CD4-positive, alpha-beta T cell treated with Interleukin-6 for 4 hours (primary cell): Measurements from ENCODE around the gene PSKH1.
A peak's percentile ranks its signal among the peaks of the same experiment; 100 is the strongest.
"Not testable (repeated sequence)": the region's sequence is repeated elsewhere in the genome, so short reads cannot be mapped to it uniquely, and the experiment has no call there.

Source experiments
- DNase-seq: peaks from one replicate; pipeline ENCODE4 v3.0.0-alpha.2; 2020; ENCODE audit warnings: mixed read lengths

PSKH1 gene

GRCh38 chr16:67927131-67927941 is 34.3 kb downstream of the PSKH1 start:
- no peak for DNase-seq

GRCh38 chr16:67928147-67928546 is 35.1 kb downstream of the PSKH1 start:
- DNase-seq, result no peak

DNA sequence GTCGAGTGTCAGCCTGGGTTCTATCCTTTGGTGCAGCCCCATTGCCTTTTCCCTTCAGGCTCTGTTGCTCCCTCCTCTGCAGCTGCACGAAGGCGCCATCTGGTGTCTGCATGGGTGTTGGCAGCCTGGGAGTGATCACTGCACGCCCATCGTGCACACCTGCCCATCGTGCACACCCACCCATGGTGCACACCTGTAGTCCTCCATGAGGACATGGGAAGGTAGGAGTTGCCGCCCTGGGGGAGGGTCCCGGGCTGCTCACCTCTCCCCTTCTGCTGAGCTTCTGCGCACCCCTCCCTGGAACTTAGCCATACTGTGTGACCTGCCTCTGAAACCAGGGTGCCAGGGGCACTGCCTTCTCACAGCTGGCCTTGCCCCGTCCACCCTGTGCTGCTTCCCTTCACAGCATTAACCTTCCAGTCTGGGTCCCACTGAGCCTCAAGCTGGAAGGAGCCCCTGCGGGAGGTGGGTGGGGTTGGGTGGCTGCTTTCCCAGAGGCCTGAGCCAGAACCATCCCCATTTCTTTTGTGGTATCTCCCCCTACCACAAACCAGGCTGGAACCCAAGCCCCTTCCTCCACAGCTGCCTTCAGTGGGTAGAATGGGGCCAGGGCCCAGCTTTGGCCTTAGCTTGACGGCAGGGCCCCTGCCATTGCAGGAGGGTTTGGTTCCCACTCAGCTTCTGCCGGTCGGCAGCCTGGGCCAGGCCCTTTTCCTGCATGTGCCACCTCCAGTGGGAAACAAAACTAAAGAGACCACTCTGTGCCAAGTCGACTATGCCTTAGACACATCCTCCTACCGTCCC is 35.7 kb downstream of the PSKH1 start:
- DNase-seq, result peak; percentile 81

DNA sequence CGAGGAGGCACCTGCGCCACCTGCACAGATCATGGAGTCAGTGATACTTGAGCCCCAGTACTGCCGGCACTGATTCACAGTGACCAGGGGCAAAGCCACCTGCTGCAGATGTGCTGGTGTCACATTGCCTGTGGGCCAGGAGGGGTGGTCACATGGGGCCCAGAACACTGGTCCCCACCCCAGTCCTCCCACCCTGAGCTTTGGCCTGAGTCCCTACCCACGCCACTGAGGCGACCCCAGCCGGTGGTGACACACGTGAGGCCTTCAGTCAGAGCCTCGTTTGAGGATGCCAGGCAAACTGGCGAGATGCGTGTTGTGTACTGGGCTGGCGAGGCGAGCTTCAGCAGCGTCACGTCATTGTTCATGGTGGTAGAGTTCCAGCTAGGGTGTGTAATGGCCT is 37.1 kb downstream of the PSKH1 start:
- no peak for DNase-seq

DNA sequence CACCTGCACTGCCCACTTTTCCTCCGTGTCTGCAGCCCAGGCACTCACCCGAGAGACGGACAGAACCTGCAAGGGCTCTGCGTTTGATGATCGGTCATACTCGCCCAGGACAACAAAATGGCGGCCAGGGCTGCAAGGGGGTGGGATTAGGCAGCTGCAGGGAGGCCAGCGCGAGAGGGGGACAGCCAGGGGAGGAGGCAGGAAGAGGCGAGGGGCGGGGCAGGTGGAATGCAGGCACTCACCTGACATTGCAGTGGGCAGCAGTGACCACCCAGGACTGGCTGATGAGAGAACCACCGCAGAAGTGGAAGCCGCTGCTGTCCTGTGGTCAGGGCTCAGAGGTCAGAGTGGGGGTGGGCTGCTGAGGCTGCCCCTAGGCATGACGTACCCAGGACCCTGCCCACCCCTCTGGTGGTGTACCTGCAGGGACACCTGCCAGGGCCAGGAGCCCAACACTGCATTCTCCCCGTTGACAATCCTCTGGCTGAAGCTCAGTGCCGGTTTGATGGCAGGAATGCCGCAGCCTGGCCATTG is 37.7 kb downstream of the PSKH1 start:
- DNase-seq, result no peak

DNA sequence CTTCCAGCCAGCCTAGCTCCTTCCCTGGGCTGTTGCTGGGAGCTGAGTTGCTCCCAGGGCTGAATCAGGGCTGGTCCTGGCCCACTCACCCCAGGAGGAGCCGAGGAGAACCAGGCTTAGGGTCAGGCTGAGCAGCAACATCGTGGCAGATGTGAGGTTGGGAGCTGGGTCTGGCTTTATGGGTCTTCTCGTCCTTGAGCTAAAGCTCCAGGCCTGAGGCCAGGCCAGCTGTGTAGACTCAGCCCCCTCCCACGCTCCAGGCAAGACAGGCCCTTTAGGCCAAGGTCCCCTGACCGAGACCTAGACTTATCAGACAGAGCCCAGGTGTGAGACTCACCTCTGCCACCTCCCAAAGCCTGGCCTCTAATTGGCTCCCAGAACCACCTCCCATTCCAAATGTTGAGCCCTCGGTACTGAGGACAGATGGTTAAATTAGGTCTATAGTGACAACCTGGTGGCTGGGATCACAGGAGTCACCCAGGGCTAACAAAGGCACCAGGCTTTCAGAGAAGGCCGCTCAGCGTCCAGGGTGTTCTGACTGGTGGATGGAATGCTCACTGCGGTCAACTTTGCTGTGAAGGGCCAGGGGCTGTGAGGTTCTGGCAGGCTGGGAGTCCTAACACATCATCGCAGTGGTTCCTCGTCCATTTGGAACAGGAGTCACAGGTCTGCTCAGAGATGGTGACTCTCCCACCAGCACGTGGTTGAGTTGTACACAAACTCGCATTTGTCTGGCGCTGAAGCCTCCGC is 38.8 kb downstream of the PSKH1 start, which contains the start of gene CTRL:
Gene CTRL, minus strand, starts transcription at position 151 of the 750 bp plus-strand sequence. Its CDS starts 10 bp downstream, at position 141.
- no peak for DNase-seq

- DNase-seq, result no peak
These were observed 39.4 kb downstream of the PSKH1 start for GRCh38 chr16:67932462-67932840.

GRCh38 chr16:67933805-67934204 is 40.8 kb downstream of the PSKH1 start:
- DNase-seq, result no peak

DNA sequence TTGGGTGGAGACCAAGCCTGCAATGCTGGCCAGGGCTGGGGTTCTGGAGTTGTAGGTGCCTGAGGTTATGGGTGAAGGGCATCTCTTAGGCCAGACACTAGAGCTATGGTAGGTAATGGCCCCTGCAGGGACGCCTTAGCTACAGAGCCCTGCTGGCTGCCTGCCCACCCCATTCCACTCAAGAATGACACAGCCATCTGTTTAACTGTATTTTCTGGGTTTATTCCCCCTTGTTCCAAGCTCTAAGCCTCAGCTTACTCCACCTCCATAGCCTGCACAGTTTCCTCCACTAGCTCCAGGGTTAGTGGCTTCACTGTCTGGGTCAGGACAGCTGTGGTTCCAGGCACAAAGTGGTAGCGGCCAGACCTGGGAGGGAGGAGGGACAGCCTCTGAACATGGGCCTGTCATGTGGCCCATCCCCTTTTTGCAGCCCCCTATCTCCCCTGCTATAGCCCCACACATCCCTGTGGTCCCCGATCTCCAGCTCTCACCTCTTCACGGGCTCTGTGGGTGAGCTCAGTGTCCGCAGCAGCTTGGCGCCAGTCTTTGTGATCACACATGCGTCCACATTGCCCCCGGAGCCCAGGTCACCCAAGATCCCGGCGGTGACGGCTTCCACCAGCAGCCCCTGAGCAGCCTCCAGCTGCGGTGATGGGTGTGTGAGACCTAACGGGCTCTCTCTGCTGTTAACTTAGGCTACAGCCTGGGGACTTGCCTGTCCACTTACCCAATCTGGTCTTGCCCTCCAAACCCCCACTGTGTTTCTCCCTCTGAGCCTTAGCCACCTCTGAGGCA is 41.4 kb downstream of the PSKH1 start:
- no peak for DNase-seq

GRCh38 chr16:67935101-67935401 is 42.0 kb downstream of the PSKH1 start:
- DNase-seq, result no peak

GRCh38 chr16:67935402-67936123 is 42.5 kb downstream of the PSKH1 start:
- DNase-seq, result peak; percentile 98

GRCh38 chr16:67936124-67936879 is 43.2 kb downstream of the PSKH1 start, which contains the start of gene PSMB10:
TSS of gene PSMB10 (minus strand) at chr16:67936850. CDS start at chr16:67936749, 101 bp downstream.
- DNase-seq, result peak; percentile 65

- peak; percentile 85 for DNase-seq
These were observed 44.0 kb downstream of the PSKH1 start for GRCh38 chr16:67936880-67937605.

- DNase-seq, result not testable (repeated sequence)
These were observed 44.7 kb downstream of the PSKH1 start for GRCh38 chr16:67937713-67938112.

DNA sequence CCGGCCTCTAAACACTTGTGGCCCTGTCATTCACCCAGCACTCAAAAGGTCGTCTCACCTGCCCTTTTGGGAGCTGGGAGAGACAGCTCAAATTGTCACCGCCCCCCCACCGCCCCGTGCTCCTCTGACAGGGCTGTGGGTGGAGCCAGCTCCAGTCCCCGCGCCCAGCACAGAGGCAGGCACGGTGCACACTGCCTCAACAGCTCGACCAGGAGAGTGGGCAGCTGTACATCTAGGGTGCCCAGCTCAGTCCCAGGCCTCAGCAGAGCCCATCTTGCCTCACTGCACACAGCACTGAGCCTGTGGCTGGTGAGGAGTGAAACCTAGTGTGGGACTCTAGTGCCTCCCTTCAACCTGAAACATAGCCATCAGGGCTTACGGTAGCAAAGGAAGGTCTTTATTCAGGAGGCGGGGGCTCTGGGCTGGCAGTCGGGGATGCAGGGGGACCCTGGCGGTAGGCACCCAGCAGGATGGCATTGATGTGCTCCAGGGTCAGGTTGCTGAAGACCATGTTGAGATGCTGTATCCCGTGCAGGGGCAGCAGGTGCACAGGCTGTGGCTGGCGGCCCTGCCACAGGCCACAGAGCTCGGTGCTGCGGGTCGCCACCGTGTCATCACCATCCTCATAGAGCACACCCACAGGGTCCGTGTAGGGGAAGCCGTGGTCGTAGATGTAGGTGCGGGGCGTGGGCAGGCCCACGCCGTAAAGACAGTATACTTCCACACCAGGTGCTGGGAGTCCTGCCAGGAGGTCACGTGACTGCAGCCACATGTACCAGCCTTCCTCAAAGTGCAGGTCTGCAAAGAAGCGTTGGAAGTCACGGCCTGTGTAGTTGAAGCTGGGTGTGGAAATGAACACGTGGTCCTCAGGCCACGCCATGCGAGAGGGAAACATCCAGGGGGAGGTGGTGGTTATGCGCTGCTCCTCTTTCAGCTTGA is 46.7 kb downstream of the PSKH1 start:
- peak; percentile 65 for DNase-seq

DNA sequence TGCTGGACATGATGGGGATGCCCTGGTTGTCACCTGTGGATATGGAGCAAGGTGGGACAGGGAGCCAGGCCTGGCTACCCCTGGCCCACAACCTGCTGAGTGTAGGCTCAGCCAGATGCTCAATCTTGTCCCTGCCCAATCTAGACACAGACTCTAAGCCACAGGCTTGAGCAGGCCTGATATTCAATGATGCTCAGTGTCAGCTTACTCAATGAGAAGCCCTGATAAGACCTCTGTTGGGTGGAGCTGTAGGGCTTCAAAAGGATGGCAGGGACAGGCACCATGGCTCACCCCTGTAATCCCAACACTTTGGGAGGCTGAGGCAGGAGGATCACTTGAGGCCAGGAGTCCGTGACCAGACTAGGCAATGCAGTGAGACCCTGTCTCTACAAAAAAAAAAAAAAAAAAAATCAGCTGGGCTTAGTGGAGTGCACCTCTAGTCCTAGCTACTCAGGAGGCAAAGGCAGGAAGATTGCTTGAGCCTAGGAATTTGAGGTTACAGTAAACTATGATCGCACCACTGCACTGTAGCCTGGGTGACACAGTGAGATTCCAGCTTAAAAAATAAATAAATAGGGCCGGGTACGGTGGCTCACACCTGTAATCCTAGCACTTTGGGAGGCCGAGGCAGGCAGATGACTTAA is 47.5 kb downstream of the PSKH1 start:
- no peak for DNase-seq

DNA sequence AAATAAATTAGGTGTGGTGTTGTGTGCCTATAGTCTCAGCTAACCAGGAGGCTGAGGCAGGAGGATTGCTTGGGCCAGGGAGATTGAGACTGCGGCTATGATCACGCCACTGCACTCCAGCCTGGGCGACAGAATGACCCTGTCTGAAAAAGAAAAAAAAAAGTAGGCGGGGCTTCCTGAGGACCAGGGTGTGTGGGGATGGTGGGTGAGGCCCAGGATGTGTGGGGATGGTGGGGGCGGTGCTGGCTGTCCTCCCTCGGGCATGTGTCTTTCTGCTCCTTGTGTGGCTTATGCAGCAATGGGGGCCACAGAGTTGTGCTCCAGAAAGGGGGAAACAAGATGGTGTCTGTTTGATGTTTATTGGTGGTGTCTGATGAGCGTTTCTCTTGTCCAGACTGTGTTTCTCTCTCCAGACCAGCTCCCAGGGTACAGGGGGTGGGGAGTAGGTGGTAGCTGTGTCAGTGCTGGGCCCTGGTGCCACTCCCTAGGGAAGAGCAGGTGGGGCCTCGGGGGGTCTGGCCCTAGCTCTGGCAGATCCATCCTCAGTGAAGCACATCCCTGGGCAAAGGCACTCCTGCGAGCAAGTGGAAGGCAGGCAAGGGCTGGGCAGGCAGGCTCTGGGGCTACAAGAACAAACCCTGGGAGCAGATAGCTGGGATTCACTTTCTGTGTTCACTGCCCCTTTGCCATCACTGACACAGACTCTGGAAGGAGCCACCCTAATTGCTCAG is 48.6 kb downstream of the PSKH1 start:
- no peak for DNase-seq

DNA sequence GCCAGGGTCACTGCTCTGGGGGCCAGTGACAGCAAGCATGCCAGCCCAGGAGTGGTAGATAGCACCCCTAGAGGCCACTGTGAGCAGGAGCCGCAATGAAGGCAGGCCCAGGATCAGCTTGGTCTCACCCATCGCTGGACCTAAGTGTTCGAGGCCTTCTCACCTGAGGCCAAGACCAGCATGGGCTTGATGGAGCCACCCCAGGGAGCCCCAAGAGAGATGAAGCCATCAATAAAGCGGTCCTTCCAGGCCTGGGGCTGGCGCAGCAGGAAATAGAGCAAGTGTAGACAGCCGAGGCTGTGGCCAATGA is 49.1 kb downstream of the PSKH1 start:
- peak; percentile 43 for DNase-seq
